Lung (tissue), 12 donors: ENCODE results near the gene LIPA. TPM values are rescaled to one million over a fixed set of nuclear protein-coding genes. Genes with fewer than 3 reads are reported as not detected.

Experiments
- ATAC-seq: fragments of 200-7000 bp; cut with Tn5 transposase; one replicate; pipeline ENCODE4 v1.9.1; 2020; ENCODE audit warnings: moderate number of reproducible peaks; ENCODE audit not compliant: insufficient read depth, low FRiP score
- DNase-seq, 3 donors: peaks; one replicate each; pipeline ENCODE4 v3.0.0-alpha.2; 2013 to 2017
- H3K27ac ChIP-seq, 2 donors: one replicate each; pipeline ENCODE4 v1.5.1; 2013; ENCODE audit warnings: mild to moderate bottlenecking in 2 of 2, moderate library complexity in 2 of 2, control low read depth in 1 of 2, inconsistent platforms in 1 of 2, low read depth in 1 of 2, low read length in 1 of 2
- H3K27me3 ChIP-seq, 3 donors: one replicate each; pipeline ENCODE4 v1.5.1; 2013; ENCODE audit warnings: low read length in 2 of 3; ENCODE audit not compliant: control insufficient read depth in 3 of 3, insufficient read depth in 3 of 3
- H3K36me3 ChIP-seq, 4 donors: one replicate each; pipeline ENCODE4 v1.5.1; 2013; ENCODE audit warnings: low read length in 4 of 4, mild to moderate bottlenecking in 1 of 4, moderate library complexity in 1 of 4; ENCODE audit not compliant: control insufficient read depth in 4 of 4, insufficient read depth in 4 of 4
- H3K4me1 ChIP-seq, 5 donors: one replicate each; pipeline ENCODE4 v1.5.1; 2013; ENCODE audit warnings: low read length in 5 of 5, mild to moderate bottlenecking in 2 of 5, moderate library complexity in 1 of 5; ENCODE audit not compliant: control insufficient read depth in 5 of 5, insufficient read depth in 5 of 5
- H3K4me3 ChIP-seq: one replicate; pipeline ENCODE4 v1.5.1; 2013; ENCODE audit warnings: mild to moderate bottlenecking, control low read depth, moderate library complexity
- H3K9ac ChIP-seq, 2 donors: one replicate each; pipeline ENCODE4 v1.5.1; 2013; ENCODE audit warnings: low read length in 2 of 2, control low read depth in 1 of 2; ENCODE audit not compliant: insufficient read depth in 1 of 2
- H3K9me3 ChIP-seq, 4 donors: one replicate each; pipeline ENCODE4 v1.5.1; 2013; ENCODE audit warnings: low read length in 3 of 4, mild to moderate bottlenecking in 1 of 4, moderate library complexity in 1 of 4; ENCODE audit not compliant: control insufficient read depth in 4 of 4, insufficient read depth in 3 of 4
- CTCF ChIP-seq: IDR thresholded peaks from 2 replicates; pipeline ENCODE4 v1.5.1; 2012; ENCODE audit warnings: mild to moderate bottlenecking; ENCODE audit errors: control extremely low read depth, extremely low read depth
- WGBS, 2 donors: extraction: QIAGEN DNeasy Blood & Tissue Kit; methylation state at CpG; one replicate each; pipeline ENCODE4 v1.1.7; 2013; 5-methylcytosine and 5-hydroxymethylcytosine counted together
- polyA plus RNA-seq, 2 donors: library from polyadenylated mRNA; stranded (reverse); fragments of 200-250 nt; gene quantifications; one replicate each; pipeline ENCODE4 v1.2.1, GENCODE V29; 2013
- total RNA-seq, 2 donors: library from RNA; depleted of rRNA in 1 of 2; stranded (reverse); fragments of >200 nt in 1 of 2; gene quantifications; one replicate each; pipeline ENCODE4 v1.2.1, GENCODE V29; 2014 to 2021
- donor health status: control.
- donor health status: control.
- donor health status: Bipolar disorder and iron deficiency.
- donor health status: healthy.
- donor health status: DM: yes; HTN: yes; CAD: no.

Gene LIPA
- total and polyA plus RNA-seq, 4 donors = 24.0 to 140 (median 71.7) TPM

GRCh38 chr10:89206402-89207180 lies 45.0 kb downstream of the LIPA start:
- TF ChIP-seq CTCF = no peak
- ATAC-seq (peak; percentile 16), DNase-seq (peak; percentile 46 to 49 (median 47))
- Histone ChIP-seq H3K4me1 (peaks cover 0 to 23% (median 13%) of the 10 kb centered on the region in 5 donors), H3K4me3 (peak overlapping the region; percentile 37), H3K27ac (peak overlapping the region in 1 of 2 donors; percentile 72), H3K9me3 (no peaks in the 10 kb centered on the region), H3K9ac (no peak overlapping the region), H3K36me3 (no peaks in the 10 kb centered on the region), H3K27me3 (peaks cover 0 to 75% (median 71%) of the 10 kb centered on the region in 3 donors)
- 9 to 19% methylated on average over 42 of the region's 42 CpGs for WGBS, 2 donors

GRCh38 chr10:89204621-89205185 lies 46.9 kb downstream of the LIPA start:
- Histone ChIP-seq H3K27ac (no peak overlapping the region), H3K9ac (no peak overlapping the region), H3K4me3 (no peak overlapping the region), H3K36me3 (no peaks in the 10 kb centered on the region), H3K27me3 (peaks cover 0 to 65% (median 63%) of the 10 kb centered on the region in 3 donors), H3K4me1 (peaks cover 0 to 23% (median 13%) of the 10 kb centered on the region in 5 donors), H3K9me3 (no peaks in the 10 kb centered on the region)
- no peak for ATAC-seq
- 56 to 72% methylated on average over 6 of the region's 6 CpGs for WGBS, 2 donors
- DNase-seq = no peak
- TF ChIP-seq CTCF = no peak

- WGBS, 2 donors = 95 to 96% methylated on average over 1 of the region's 1 CpG
- TF ChIP-seq CTCF = no peak
- DNase-seq (no peak), ATAC-seq (no peak)
- peaks cover 0 to 20% (median 11%) of the 10 kb centered on the region in 5 donors for H3K4me1 ChIP-seq
- H3K27ac ChIP-seq = no peak overlapping the region
- no peaks in the 10 kb centered on the region for H3K36me3 ChIP-seq
- H3K4me3 ChIP-seq = no peak overlapping the region
- H3K27me3 ChIP-seq = peaks cover 0 to 50% (median 48%) of the 10 kb centered on the region in 3 donors
- H3K9me3 ChIP-seq = peaks cover 0 to 3% (median 0%) of the 10 kb centered on the region in 4 donors
- no peak overlapping the region for H3K9ac ChIP-seq
These were observed 48.3 kb downstream of the LIPA start for GRCh38 chr10:89203237-89203636.
